ENCODE measurements around the gene ZNF324. TPM values are rescaled to one million over a fixed set of nuclear protein-coding genes. Genes with fewer than 3 reads are reported as not detected.
A peak's percentile ranks its signal among the peaks of the same experiment; 100 is the strongest.

Gene ZNF324
- total and polyA plus RNA-seq, 2 of the 13 experiments (the other 11 are each of a cell fraction or from before 2014, with no cell fraction given): 1.1 to 4.7 TPM

DNA sequence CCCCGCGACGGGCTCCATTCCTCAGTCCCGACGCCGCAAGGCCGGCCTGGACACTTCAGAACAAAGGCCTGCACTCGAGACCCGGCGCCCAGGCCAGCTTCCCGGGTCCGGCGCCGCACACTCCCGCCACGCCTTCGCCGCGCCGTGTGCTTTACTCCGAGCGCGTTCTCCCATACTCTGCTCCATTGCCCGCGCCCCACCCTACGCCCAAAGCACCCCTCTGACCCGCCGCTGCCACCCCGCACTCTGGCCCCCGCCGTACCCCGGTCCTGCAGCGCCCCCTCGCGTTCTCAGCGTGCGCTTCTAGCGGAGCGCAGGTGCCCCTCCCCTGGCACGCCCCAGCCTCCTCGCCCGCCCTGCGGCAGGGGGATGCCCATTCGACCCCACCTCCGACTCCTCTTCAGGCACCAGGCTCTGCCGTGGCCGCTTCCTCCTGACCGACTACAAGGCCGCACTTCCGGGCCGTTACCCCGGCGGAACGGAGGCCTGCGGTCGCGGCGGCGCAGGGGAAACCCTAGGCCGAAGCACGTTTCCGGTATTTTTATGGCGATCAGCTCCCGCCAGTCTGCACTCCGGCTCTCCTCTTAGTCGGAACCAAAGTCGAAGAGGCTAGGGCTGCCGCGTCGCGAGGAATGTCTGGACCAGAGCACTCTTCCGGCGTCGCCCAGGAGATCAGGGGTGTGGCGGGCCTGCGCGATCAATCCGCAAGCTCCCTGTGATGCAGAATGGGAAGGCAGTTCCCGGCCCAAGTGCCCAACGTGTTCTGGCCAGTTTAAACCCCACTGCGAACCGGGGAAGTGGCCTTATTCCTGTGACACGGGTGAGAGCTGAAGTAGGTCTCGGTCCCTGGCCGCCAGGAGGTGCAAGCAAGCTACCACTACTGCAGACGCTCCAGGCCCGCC lies 52.7 kb downstream of the ZNF324 start, which contains the start of gene ZBTB45 (continued):
- TF ChIP-seq, protein P1, sequence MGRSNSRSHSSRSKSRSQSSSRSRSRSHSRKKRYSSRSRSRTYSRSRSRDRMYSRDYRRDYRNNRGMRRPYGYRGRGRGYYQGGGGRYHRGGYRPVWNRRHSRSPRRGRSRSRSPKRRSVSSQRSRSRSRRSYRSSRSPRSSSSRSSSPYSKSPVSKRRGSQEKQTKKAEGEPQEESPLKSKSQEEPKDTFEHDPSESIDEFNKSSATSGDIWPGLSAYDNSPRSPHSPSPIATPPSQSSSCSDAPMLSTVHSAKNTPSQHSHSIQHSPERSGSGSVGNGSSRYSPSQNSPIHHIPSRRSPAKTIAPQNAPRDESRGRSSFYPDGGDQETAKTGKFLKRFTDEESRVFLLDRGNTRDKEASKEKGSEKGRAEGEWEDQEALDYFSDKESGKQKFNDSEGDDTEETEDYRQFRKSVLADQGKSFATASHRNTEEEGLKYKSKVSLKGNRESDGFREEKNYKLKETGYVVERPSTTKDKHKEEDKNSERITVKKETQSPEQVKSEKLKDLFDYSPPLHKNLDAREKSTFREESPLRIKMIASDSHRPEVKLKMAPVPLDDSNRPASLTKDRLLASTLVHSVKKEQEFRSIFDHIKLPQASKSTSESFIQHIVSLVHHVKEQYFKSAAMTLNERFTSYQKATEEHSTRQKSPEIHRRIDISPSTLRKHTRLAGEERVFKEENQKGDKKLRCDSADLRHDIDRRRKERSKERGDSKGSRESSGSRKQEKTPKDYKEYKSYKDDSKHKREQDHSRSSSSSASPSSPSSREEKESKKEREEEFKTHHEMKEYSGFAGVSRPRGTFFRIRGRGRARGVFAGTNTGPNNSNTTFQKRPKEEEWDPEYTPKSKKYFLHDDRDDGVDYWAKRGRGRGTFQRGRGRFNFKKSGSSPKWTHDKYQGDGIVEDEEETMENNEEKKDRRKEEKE (IDR thresholded peaks at IDR 0.05): no peak
- TF ChIP-seq ZNF781 (CRISPR knock-in tag; IDR thresholded peaks at IDR 0.05; ENCODE audit: borderline replicate concordance, not compliant biosample characterization): peak; percentile 90
- 0 out of 2 replicates have a peak, but pooled peaks have one; percentile 55 for TF ChIP-seq ZNF678 (CRISPR knock-in tag; IDR thresholded peaks at IDR 0.05)
- peak; percentile 92 for TF ChIP-seq NAIF1 (CRISPR knock-in tag; IDR thresholded peaks at IDR 0.05; ENCODE audit: borderline replicate concordance)
- peak; percentile 62; the same call in 1 of the 2 replicates for TF ChIP-seq HMG20B (CRISPR knock-in tag; conservative IDR thresholded peaks at IDR 0.05)
- TF ChIP-seq HMG20A (CRISPR knock-in tag; IDR thresholded peaks at IDR 0.05; ENCODE audit: borderline replicate concordance): peak; percentile 39; the same call in 1 of the 2 replicates
- TF ChIP-seq, protein P2, sequence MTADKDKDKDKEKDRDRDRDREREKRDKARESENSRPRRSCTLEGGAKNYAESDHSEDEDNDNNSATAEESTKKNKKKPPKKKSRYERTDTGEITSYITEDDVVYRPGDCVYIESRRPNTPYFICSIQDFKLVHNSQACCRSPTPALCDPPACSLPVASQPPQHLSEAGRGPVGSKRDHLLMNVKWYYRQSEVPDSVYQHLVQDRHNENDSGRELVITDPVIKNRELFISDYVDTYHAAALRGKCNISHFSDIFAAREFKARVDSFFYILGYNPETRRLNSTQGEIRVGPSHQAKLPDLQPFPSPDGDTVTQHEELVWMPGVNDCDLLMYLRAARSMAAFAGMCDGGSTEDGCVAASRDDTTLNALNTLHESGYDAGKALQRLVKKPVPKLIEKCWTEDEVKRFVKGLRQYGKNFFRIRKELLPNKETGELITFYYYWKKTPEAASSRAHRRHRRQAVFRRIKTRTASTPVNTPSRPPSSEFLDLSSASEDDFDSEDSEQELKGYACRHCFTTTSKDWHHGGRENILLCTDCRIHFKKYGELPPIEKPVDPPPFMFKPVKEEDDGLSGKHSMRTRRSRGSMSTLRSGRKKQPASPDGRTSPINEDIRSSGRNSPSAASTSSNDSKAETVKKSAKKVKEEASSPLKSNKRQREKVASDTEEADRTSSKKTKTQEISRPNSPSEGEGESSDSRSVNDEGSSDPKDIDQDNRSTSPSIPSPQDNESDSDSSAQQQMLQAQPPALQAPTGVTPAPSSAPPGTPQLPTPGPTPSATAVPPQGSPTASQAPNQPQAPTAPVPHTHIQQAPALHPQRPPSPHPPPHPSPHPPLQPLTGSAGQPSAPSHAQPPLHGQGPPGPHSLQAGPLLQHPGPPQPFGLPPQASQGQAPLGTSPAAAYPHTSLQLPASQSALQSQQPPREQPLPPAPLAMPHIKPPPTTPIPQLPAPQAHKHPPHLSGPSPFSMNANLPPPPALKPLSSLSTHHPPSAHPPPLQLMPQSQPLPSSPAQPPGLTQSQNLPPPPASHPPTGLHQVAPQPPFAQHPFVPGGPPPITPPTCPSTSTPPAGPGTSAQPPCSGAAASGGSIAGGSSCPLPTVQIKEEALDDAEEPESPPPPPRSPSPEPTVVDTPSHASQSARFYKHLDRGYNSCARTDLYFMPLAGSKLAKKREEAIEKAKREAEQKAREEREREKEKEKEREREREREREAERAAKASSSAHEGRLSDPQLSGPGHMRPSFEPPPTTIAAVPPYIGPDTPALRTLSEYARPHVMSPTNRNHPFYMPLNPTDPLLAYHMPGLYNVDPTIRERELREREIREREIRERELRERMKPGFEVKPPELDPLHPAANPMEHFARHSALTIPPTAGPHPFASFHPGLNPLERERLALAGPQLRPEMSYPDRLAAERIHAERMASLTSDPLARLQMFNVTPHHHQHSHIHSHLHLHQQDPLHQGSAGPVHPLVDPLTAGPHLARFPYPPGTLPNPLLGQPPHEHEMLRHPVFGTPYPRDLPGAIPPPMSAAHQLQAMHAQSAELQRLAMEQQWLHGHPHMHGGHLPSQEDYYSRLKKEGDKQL (CRISPR knock-in tag; IDR thresholded peaks at IDR 0.05; ENCODE audit: low read depth): peak; percentile 31; the same call in 1 of the 2 replicates
- TF ChIP-seq ZMYM2 (CRISPR knock-in tag; IDR thresholded peaks at IDR 0.05): 0 out of 2 replicates have a peak, but pooled peaks have one; percentile 19
- TF ChIP-seq ZNF629 (CRISPR knock-in tag; conservative IDR thresholded peaks at IDR 0.05): peak; percentile 56
- peak; percentile 93 for TF ChIP-seq ZNF792 (CRISPR knock-in tag; IDR thresholded peaks at IDR 0.05)
- peak; percentile 91 for TF ChIP-seq ZSCAN9 (CRISPR knock-in tag; IDR thresholded peaks at IDR 0.05; ENCODE audit: borderline replicate concordance)
- TF ChIP-seq KDM5A (IDR thresholded peaks at IDR 0.05; ENCODE audit: borderline replicate concordance, low read length): peak; percentile 99
- TF ChIP-seq MEF2D (CRISPR knock-in tag; IDR thresholded peaks at IDR 0.05): peak; percentile 93
- TF ChIP-seq ZNF674 (CRISPR knock-in tag; IDR thresholded peaks at IDR 0.05; ENCODE audit: low read depth): peak; percentile 81; the same call in 1 of the 2 replicates
- TF ChIP-seq U2AF2 (IDR thresholded peaks at IDR 0.05; ENCODE audit: low read depth, low read length): no peak
- TF ChIP-seq, protein P3, sequence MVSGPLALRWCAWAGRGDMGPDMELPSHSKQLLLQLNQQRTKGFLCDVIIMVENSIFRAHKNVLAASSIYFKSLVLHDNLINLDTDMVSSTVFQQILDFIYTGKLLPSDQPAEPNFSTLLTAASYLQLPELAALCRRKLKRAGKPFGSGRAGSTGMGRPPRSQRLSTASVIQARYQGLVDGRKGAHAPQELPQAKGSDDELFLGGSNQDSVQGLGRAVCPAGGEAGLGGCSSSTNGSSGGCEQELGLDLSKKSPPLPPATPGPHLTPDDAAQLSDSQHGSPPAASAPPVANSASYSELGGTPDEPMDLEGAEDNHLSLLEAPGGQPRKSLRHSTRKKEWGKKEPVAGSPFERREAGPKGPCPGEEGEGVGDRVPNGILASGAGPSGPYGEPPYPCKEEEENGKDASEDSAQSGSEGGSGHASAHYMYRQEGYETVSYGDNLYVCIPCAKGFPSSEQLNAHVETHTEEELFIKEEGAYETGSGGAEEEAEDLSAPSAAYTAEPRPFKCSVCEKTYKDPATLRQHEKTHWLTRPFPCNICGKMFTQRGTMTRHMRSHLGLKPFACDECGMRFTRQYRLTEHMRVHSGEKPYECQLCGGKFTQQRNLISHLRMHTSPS (CRISPR knock-in tag; IDR thresholded peaks at IDR 0.05; ENCODE audit: low read depth): peak; percentile 96
- peak; percentile 76 for TF ChIP-seq BCL6 (CRISPR knock-in tag; IDR thresholded peaks at IDR 0.05)
- TF ChIP-seq HNRNPK (IDR thresholded peaks at IDR 0.05; ENCODE audit: low read depth, low read length, poor library complexity, severe bottlenecking): peak; percentile 91
- 0 out of 2 replicates have a peak, but pooled peaks have one; percentile 26 for TF ChIP-seq PAWR (CRISPR knock-in tag; IDR thresholded peaks at IDR 0.05; ENCODE audit: borderline replicate concordance)
